ENCODE data around the gene DTNB.

Gene DTNB

DNA sequence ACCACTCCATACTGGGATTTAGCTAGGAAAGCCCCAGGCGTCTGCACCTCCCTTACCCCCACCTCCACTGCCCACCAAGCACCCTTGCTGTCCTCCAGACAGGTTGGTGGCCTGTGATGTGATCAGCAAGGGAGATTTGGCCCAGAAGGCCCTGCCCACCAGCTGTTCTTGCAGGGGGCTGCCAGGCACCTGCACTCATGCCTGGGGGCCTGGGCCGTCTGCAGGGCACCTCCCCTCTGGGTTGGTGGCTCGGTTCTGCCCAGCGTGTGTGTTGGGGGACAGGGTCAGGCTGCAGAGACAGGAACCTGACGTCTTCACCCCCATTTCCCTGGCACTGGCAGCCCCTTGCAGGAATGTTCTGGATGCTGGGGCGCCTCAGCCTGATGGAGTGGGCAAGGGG is 337.4 kb downstream of the DTNB start:
- DNase-seq: no peak

DNA sequence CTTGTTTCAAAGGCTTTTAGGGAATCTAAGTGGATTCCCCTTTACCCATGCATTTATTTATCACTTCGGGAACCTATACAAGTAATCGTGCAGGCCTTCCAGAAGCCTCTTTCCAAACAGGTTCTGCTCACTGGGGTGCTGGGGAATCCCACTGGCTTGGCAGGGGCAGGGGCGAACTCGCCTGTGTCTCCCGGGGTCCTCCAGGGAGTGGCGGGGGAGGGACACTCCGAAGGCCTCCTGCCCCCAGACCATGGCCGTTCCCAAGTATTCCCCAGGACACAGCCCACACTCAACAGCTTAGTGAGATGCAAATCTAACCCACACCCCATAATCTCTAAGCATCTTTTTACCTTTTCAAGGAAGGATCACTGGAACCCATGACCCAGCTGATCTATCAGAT is 338.2 kb downstream of the DTNB start:
- no peak for DNase-seq

DNA sequence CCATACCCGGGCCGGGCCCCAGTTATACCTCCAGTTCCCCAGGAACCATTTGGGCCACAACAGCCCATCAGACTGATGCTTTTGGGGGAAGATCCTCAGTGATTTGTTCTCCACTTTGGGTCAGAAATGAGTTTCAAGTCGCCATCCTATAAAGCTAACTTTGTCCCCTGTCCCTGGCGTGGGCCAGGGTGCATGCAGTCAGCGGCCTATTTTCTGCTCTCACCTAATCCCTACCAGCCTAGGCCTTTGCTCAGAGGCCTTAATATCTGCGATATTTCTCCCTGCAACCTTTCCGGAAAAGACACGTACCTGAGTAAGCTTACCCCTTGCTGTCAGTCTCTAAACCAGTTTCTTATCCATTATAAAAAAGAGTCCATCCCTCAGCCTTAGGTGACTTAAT is 338.9 kb downstream of the DTNB start:
- DNase-seq: no peak

DNA sequence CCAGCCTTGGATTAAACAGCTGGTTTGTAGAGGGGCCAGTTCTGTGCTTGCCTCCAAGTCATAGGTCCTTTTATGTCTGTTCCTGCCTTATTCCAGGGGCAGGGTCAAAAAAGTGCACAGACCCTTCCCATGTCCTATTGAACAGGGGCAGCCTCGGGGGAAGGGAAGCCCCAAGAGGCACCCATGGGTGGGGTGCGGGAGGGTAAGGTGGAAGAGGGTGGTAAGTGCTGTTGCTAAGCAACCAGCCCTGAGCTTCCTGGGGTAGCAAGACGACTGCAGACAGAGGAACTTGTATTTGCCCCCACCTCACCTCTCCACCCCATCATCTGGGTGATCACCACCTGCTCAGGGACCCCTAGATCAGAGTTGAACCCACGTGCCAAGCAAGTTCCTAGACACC is 339.4 kb downstream of the DTNB start:
- DNase-seq: no peak

DNA sequence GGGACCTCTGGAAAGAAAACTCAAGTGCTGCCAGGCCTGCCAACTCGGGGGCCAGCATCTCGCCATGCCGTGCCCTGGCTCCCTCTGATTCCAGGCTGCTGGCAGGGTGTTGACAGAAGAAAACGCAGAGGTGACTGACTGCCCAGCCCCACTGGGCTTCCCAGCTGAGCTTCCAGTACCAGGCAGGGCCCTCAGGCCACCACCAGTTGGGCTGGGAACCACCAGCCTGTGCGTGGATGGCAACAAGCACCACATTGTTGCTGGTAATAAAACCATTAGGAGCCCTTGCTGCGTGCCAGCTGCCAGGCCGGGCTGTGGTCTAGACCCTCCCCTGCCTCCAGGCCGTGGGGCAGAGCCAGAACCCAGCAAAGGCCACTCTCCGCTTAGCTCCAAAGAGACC is 340.8 kb downstream of the DTNB start:
- no peak for DNase-seq

DNA sequence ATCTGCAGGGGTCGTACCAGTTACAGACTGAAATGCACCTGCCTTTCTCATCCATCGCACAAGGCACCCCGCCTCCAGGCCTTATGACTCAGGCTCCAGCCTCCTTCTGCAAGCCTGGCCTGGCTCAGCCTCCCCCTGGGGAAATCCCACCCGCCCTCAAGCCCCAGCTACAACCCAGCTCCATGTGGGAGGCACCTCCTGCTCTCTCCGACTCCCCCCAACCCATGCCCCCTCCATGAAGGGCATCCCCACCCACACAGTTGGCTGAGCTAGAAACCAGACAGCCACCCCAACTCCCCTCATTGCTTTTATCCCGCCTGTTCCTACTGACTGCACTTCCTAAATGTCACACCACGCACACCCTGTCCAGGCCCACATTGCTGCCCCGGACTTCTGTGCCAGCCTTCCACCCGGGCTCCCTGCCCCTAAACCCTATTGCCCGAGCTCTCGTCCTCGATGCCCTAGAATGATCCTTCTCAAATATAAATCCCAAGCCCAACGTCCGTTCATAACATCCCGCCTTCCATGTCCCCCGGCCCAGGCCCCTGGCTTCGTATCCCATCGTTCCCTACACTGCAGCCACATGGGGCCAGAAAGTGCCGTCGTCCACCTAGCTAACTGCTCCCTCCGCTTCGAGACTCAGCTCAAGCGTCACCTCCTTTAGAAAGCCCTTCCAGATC is 341.6 kb downstream of the DTNB start:
- DNase-seq: no peak

DNA sequence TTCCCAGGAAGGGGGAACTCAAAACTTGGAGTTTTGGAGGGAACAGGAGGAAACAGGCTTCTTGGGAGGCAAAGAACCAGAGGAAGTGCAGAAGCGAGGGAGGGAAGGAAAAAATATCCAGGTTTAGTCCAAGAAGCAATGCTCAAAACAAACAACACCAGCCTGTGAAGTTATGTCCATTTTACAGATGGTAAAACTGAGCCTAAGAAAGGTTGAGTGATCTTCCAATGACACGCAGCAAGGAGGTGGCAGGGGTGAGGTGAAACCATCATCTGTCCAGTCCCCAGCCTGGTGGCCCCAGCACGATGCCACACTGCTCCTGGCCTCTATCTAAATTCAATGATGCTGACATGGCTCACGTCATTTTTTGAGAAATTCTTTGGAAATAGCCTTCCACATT is 342.4 kb downstream of the DTNB start:
- no peak for DNase-seq

DNA sequence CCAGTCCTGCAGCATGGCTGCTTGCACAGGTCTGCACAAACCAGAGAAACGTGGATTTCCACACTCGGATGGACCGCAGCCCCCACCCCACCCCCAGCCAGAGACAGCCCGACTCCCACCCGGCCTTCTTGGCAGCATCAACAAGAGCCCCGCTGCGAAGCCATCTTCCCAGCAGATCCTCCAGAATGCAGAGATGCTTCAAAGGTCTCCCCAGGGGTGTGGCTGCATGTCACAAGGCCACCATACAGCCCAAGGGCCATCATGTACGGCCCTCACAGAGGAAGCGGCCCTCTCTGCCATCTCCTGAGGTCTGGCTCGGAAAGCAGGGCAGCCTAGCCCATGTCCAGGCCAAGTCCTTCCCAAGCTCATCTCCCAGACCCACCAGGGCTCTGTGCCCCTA is 343.1 kb downstream of the DTNB start:
- DNase-seq: no peak

DNA sequence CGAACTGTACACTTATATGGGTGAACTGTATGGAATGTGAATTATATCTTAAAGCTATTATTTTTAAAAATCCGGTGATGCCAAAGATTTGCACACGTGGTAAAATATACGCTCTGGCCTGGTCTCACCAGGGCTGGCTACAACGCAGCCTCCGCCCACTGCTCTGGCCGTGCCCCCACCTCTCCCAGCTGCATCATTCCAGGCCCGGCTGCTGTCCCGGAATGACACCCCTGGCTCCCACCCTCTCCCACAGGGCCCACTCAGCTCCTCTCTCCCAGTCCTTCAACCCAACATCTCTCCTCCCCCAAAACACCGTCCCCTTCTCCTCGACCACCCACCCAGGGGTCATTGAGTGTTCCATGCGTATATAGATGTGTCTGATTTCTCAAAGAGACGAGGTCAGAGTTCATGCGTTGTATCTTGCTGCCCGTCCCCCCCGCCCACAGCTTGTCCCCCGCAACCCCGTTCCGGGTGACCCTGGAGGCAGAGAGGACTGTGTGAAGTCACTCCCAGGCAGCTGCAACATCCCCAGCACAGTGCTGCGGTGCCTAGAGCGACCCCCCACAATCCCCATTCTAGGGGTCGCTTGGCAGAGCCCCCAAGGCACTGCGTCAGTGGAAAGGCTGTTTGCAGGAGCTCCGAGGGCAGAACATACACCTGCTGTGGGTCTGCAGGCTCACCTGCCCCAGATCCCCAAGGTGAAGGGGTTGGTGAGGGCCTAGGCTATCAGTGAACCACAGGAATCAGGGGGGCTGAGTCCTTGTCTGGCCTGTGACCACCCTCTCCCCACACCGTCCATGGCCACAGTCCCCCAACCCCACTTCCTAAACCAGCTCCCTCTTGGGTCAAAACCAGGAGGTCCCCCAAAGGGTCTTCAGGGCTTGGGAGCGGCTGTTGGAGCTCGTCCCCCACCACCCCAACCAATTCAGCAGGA is 345.0 kb downstream of the DTNB start:
- DNase-seq: no peak
